Measurements from ENCODE around the gene CYP4A22.

CYP4A22 gene

DNA sequence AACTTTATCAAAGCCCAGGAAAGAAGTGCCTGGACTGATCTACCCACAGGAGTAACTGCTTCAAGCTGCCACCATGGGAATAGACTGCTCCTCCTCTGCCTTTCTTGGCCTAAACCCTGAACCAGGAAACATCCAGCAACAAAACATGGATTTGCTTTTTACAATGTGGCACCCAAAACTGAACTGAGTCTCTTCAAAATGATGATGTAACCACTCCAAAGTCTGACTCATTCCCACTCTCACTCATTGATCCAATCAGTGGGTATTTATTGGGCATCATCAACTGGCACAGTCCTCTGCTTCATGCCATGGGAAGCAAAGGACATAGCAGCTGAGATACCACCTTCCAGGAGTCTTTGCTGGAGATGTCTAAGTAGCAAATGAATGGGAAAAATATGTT is 23.5 kb downstream of the CYP4A22 start:
- peak; percentile 71 for DNase-seq

DNA sequence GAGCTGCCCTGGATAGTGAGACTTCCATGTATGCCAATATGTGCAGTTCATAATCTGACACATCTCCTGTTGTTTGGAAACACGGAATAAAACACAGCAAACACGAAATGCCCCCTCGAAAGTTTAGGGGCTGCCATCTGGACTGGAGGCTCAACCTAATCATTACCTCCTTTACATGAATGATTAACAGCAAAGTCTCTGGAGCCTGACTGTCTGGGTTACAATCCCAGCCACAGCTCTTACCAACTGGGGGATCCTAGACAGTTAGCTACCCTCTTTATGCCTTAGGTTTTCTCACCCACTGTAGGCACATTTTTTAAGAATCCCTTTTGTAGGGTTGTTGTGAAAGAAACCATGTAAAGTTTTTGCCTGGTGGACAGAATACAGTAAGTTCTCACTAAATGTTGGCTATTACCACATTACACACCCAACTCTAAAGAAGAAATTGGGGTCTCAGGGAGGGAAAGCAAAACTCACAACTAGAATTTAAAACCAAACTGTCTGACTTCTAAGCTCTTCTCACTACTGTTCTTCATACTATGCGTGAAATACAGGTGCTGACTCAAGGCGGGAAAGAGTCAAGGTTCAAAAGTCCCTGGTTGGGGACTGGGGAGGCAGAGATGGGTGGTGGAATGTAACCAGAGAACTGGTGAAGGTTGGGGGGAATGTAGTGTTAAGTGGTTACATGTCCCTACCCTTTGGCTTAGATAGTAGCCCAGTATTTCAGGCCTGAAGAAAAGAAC is 24.2 kb downstream of the CYP4A22 start:
- no peak for DNase-seq

DNA sequence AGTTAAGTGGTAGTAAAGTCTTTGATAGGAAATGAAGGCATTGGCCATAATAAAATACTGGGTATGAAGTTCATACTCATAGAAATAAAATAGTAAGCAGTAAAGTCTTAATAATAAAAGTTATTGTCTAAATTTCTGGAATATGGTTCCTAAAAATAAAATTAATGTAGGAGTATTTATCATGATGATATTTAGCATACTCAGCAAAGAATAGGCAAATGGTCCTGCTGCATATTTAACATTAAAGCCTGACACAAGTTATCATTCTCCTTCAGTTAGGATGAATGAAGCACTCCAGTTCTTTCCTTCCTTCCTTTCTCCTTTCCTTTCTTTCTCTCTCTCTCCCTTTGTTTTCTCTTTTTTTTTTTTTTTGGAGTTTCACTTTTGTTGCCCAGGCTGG is 27.3 kb downstream of the CYP4A22 start:
- DNase-seq: no peak

DNA sequence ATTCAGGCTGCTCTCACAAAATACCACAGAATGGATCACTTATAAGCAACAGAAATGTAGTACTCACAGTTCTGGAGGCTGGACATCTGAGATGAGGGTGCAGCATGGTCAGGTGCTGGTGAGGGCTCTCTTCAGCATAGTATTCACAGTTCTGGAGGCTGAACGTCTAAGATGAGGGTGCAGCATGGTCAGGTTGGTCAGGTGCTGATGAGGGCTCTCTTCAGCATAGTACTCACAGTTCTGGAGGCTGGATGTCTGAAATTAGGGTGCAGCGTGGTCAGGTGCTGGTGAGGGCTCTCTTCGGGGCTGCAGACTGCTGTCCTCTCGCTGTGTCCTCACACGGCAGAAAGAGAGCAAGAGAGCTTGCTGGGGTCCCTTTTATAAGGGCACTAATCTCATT is 35.5 kb downstream of the CYP4A22 start:
- DNase-seq: no peak

DNA sequence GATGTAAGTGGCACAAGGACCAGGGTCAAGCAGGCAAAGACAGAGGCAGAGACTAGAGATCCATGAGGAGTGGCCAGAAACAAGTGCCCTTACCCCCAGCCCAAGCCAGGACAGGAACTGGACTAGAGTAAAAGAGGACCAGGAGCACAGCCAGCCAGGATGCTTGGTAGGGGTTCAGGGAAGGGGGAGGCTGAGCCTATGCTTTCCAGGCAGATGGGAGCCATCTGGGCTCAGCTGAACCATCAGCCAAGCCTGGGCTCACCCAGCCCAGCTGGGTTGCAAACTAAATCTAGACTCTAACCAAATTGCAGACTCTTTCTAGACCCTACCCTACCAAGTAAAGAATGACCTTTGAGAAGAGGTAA is 37.4 kb downstream of the CYP4A22 start:
- no peak for DNase-seq

DNA sequence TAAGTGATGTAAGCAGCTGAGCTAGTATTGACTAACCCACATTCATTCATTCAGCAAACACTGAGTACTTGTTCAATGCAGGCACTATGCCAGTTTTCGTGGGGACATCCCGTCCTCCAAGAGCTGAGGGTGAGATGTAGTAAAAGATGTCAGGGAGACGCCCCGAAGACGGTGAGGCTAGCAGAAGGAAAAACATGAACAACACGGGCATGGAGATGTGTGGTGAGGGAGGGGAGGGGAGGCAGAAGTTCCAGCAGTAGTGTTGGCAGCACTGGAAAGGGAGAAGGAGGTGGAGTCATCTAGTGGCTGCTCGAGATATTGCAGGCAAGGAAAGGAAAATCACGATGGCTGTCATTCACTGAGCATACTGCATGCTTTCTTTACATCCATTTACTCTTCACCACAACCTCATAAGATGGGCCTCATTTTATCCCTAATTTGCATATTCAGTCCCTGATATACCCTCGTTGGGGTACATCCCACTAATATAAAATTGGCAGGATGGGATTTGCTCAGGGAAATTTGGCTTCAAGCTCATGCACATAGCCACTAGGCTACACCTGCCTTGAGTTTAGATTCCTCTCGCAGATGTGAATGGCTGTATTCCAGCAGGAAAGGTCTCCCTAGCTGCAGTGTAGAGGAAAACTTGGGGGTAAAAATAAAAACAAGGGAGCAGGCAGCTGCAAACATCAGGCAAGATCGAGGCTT is 38.1 kb downstream of the CYP4A22 start:
- DNase-seq: peak; percentile 90

GRCh38 chr1:47178020-47178419 is 40.8 kb downstream of the CYP4A22 start:
- no peak for DNase-seq

DNA sequence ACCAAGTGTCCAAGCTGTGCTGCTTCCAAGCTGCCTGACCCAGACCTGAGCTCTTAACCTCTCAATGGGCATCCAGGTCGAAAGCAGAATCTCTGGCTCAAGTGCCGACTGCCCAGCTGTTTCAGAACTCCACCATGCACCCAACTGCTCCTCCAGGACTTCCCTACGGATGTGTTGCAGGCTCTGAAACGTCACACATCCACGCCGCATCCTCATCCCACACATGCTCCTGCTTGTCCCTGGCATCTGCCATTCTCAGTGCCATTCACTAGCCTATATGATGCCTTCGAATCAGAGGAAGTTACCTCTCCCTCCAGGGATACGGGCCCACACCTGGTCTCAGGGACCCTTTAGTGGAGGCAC is 41.4 kb downstream of the CYP4A22 start:
- no peak for DNase-seq

- DNase-seq: peak; percentile 100
These were observed 42.1 kb downstream of the CYP4A22 start for GRCh38 chr1:47179017-47179987.

DNA sequence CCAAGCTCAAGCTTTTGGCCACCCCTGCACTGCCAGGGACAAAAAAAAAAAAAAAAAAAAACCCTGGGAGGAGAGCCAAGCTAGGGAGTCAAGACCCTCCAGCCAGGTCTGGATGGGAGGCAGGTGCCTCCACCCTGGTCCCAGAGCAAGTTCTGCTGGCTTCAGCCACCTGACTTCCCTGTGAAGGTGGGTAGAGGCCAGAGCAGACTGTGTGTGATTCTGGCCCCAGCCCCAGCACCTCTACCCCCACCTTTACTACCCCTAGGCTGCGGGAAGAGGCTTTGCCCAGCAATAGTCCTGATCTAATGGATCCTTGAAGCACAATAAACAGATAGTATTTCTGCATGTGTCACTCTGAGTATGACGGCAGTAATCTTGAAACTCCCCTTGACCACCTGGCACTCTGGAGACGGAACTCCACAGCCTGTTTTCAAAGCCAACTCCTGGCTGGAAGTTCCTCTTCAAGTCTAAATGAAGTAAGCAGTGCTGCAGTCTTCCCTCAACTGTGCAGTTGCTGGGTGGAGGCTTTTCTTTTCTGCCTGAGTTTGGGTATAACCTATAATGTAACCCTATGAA is 42.8 kb downstream of the CYP4A22 start:
- DNase-seq: peak; percentile 73

- DNase-seq: peak; percentile 73
These were observed 43.4 kb downstream of the CYP4A22 start for GRCh38 chr1:47180603-47181094.

DNA sequence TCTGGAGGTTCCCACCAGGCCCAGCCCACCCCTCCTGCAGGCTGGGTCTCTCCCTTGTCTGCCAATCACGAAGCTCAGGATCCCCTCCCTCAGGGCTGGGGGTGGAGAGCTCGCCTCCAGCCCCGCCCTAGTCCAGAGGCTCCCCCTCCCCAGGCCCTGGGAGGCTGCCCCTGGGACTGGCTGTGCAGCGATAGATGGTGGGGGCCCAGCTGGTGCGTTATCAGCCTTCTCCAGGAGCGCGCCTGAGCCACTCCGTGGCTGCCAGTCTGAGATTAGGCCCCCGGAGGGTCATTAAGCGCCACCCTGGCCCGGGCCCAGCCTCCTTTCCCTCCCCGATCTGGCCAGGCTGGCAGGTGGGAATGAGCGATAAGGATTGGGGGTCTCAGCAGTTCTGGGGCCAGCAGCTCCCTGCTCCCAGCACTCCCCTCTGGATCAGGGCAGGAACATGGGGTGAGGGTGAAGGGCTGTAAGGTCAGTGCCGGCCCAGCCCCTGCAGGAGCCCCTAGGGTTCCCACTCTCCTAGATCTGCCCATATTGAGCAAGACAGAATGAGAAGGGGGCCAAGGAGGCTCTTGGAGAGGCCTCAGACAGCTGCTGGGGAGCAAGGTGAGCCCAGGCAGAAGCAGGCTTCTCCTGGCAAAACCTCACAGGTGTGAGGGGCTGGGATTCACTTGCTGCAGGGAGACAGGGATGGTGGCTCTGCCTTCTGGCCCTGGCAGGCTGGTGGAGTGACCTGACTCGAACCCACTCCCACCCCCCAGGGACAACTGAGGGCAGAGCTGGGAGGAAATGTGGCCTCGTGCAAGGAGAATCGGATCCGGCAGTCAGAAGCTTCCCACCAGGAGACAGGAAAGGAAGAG is 44.1 kb downstream of the CYP4A22 start:
- no peak for DNase-seq

DNA sequence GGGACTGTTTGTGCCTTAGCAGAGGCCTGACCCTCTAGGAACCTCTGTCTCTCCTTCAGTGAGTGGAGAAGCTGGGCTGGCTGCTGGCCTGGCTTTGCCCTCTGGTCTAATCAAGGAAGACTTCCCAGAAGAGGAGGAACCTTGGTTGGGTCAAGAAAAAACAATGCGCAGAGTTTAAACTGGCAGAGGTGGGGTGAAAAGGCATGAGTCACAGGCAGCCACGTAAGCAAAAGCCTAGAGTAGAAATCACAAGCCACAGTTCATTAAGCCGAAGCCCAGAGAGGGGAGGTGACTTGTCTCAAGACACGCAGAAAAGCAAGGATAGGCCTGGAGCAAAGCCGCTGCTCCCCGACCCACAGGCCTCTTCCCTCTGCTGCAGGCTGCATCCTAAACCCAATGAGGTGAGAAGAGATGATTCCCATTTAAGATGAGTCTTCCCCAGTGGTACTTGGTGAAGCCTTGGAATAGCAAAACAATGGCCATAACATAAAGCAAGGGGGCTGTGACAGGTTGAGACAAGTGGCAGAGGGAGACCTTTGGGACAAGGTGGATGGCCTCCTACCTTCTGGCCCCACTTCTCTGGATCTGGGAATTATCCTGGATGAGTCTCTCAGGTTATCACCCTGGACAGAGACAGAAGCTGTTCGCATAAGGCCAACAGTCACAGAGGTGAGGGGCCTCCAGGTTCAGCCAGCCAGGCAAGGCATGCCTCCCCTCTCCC is 44.9 kb downstream of the CYP4A22 start:
- DNase-seq: peak; percentile 40

GRCh38 chr1:47182676-47183235 is 45.5 kb downstream of the CYP4A22 start:
- no peak for DNase-seq

DNA sequence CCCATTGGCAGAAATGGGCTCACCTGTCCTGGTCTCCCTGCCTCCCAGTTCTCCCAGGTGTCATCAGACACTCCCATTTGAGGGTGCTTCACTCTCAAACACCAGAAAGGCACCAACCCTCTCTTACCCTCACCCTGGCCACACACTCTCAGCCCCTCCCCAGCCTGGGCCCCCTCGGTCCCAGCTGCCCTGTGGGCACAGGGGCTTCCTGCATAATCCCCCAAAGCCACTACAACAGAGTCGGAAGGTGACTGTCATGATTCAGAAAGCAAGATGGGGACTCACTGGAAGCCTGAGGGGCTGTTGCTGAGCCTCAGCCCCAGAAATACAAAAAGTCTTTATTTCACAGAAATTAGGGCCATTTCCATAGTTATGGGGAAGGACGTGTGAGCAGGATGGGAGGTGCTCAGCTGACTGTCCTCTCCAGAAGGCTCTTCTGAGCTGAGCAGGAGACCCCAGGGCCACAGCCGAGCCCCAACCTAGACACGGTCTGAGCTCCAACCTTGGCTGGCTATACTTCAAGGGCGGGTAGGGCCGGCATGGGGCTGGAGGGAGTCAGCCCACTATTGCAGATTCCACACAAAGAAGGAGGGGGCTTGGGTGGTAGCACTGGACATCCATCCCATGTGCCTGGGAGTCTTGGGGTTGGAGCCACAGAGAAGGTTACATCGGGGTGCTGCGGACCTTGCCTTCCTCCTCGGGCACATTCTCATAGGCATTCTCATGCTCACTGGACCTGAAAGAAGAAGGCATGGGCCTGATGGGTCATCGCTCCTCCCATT is 46.3 kb downstream of the CYP4A22 start:
- DNase-seq: peak; percentile 36

DNA sequence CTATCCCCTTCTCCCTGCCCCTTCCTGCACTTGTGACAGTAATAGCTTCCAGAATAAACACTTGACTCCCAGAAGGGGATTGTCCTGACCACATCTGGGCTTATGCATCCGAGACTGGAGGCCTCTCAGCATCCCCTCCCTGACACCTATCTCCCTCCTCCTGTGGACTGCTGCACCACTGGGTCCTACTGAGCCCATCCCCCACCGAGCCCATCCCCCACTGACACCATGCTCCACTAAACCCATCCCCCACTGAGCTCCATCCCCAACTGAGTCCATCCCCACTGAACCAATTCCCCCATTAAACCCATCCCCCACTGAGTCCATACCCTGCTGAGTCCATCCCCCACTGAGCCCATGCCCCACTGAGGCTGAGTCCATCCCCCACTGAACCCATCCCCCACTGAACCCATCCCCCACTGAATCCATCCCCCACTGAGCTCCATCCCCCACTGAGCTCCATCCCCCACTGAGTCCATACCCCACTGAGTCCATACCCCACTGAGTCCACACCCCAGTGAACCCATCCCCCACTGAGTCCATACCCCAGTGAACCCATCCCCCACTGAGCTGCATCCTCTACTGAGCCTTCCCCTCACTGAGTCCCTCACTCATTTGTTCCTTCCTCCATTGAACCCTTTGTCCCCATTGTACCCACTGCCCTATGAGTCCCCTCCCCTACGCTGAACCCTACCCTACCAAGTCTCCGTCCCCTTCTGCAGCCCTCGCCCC is 47.0 kb downstream of the CYP4A22 start:
- DNase-seq: peak; percentile 95

- DNase-seq: no peak
These were observed 47.8 kb downstream of the CYP4A22 start for GRCh38 chr1:47184822-47185677.

Measured in DMS53 (cell line).